OCI-LY7 (cell line): Measurements from ENCODE around the gene CD1E.

Source experiments
- CTCF ChIP-seq: fragments of 200-600 bp; sonication (generic); conservative IDR thresholded peaks from 2 replicates; pipeline ENCODE4 v1.5.1; 2014; ENCODE audit warnings: mild to moderate bottlenecking, antibody characterized with exemption, low read length, moderate library complexity, mixed read lengths
- EZH2phosphoT487 ChIP-seq: fragments of 200-600 bp; sonication (generic); IDR thresholded peaks from 2 replicates; pipeline ENCODE4 v1.6.1; 2018; ENCODE audit warnings: low read depth, borderline replicate concordance, mild to moderate bottlenecking, mixed run types, antibody characterized with exemption, low read length, moderate library complexity, mixed read lengths

GRCh38 chr1:158323866-158324265 lies 29.8 kb upstream of the CD1E start:
- no peak for TF ChIP-seq CTCF
- no peak for TF ChIP-seq EZH2phosphoT487
